ENCODE results near the gene MORC2. TPM values are rescaled to one million over a fixed set of nuclear protein-coding genes. Genes with fewer than 3 reads are reported as not detected.

The MORC2 gene
- total RNA-seq, 1 experiment from 2014 or later, result 36.1 TPM

DNA sequence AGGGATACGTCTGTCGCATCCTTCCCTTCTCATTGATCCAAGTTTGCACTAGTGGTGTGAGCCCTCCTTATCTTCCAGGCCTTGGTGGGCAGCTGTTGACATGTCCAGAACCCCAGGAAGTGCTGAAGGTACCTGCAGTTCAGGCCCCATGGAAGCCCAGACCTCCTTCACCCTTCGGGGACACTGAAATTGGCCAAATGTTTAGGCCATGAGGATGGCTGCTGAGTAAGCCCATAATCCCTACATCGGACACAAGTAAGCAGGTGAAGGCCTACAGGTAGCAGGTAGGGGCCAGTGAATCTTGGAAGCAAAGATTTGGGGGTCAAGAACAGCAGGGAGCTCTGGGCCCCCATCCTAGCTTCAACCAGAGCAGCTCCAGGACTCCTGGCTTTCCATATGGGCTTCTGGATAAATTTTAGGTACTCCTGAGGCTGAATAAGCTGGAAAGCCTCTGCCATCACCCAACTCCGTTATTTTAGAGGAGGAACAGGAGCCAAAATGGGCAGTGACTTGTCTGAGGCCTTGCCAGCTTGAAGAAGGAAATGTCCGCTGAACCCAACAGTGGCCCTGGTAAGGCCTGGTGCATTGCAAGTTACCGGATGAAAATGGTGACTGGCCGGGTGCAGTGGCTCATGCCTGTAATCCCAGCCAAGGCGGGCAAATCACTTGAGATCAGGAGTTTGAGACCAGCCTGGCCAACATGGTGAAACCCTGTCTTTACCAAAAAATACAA, 45.2 kb downstream of the MORC2 start:
- intact Hi-C loops (cut with micrococcal nuclease), result no loop called here
- BruUV-seq (replicated peaks), result no TSS peak
- no peak for DNase-seq (ENCODE audit: unreplicated experiment)
- TF ChIP-seq, protein P1, sequence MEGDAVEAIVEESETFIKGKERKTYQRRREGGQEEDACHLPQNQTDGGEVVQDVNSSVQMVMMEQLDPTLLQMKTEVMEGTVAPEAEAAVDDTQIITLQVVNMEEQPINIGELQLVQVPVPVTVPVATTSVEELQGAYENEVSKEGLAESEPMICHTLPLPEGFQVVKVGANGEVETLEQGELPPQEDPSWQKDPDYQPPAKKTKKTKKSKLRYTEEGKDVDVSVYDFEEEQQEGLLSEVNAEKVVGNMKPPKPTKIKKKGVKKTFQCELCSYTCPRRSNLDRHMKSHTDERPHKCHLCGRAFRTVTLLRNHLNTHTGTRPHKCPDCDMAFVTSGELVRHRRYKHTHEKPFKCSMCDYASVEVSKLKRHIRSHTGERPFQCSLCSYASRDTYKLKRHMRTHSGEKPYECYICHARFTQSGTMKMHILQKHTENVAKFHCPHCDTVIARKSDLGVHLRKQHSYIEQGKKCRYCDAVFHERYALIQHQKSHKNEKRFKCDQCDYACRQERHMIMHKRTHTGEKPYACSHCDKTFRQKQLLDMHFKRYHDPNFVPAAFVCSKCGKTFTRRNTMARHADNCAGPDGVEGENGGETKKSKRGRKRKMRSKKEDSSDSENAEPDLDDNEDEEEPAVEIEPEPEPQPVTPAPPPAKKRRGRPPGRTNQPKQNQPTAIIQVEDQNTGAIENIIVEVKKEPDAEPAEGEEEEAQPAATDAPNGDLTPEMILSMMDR (IDR thresholded peaks at IDR 0.05; ENCODE audit: unreplicated experiment), result no peak
- no peaks in the 10 kb centered on the region for H3K9me3 Mint-ChIP-seq (ENCODE audit: unreplicated experiment)
- no peak overlapping the region for H3K27ac Mint-ChIP-seq (ENCODE audit: low read depth, unreplicated experiment)
- ChIA-PET CTCF (interaction anchor here (0.6 to 11.3 kb wide), 4 partner anchors 160 to 291 kb away, joined by 3 to 167 read pairs (median 3); no protein-coding TSS in a partner anchor), POLR2A (interaction anchor here (0.6 to 1.2 kb wide), 2 partner anchors 11 to 473 kb away, joined by 3 to 6 read pairs; no protein-coding TSS in a partner anchor)
- no peak overlapping the region for H3K4me3 Mint-ChIP-seq (ENCODE audit: unreplicated experiment)
- peaks cover 35% of the 10 kb centered on the region for H3K36me3 Mint-ChIP-seq (ENCODE audit: insufficient read depth, unreplicated experiment)
- H3K27me3 Mint-ChIP-seq (ENCODE audit: insufficient read depth, unreplicated experiment), result no peaks in the 10 kb centered on the region
- H3K4me1 Mint-ChIP-seq (ENCODE audit: insufficient read depth, unreplicated experiment), result no peaks in the 10 kb centered on the region

DNA sequence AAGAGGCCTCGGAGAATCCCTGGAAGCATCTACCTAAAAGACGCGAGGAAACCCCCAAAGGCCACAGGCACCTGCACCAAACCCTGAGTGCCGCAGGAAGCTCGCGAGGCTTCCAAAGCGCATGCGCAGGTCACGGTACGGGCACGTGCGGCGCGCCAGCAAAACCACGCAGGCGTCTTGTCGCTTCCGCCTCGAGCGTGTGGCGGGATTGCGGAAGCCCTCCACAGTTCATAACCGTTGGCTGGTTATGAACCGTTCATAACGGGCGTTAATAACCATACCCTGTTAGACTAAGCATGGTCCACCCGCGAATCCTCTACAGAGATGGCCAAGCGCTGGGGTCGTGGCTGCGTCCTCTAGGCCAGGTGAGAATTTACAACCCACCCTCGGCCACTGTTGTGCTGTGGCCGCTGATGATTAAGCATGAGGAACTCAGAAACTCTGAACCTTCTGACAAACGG, 46.4 kb downstream of the MORC2 start:
- DNase-seq (ENCODE audit: unreplicated experiment), result no peak
- ChIA-PET CTCF (interaction anchor here (1.2 to 11.3 kb wide), 3 partner anchors 10 to 159 kb away, joined by 3 to 167 read pairs (median 3); no protein-coding TSS in a partner anchor), POLR2A (interaction anchor here (0.9 to 3.5 kb wide), 2 partner anchors 117 to 159 kb away, joined by 3 to 27 read pairs; no protein-coding TSS in a partner anchor)
- peaks cover 26% of the 10 kb centered on the region for H3K36me3 Mint-ChIP-seq (ENCODE audit: insufficient read depth, unreplicated experiment)
- no TSS peak for BruUV-seq (replicated peaks)
- no peaks in the 10 kb centered on the region for H3K4me1 Mint-ChIP-seq (ENCODE audit: insufficient read depth, unreplicated experiment)
- H3K4me3 Mint-ChIP-seq (ENCODE audit: unreplicated experiment), result no peak overlapping the region
- H3K9me3 Mint-ChIP-seq (ENCODE audit: unreplicated experiment), result no peaks in the 10 kb centered on the region
- TF ChIP-seq, protein P1 (IDR thresholded peaks at IDR 0.05; ENCODE audit: unreplicated experiment), result no peak
- intact Hi-C loops (cut with micrococcal nuclease), result no loop called here
- H3K27ac Mint-ChIP-seq (ENCODE audit: low read depth, unreplicated experiment), result no peak overlapping the region
- H3K27me3 Mint-ChIP-seq (ENCODE audit: insufficient read depth, unreplicated experiment), result no peaks in the 10 kb centered on the region

DNA sequence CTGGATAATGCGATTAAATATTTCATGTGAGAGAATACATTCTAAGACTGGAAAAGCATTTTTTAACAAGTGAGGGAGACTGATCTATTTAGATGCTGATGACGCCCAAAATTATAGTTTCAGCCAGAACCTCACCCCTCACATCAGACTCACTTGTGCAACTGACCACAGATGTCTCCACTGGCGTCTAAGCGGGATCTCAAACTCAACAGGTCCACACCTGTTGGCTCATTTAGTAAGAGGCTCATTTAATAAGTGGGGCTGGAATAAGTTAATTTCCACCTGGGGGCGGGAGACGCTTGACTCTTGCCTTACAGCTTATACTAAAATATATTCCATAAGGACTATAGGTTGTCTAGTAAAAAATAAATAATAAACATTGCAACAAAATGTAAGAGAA, 47.5 kb downstream of the MORC2 start:
- H3K27me3 Mint-ChIP-seq (ENCODE audit: insufficient read depth, unreplicated experiment), result no peaks in the 10 kb centered on the region
- peak; percentile 50 for DNase-seq (ENCODE audit: unreplicated experiment)
- H3K4me3 Mint-ChIP-seq (ENCODE audit: unreplicated experiment), result no peak overlapping the region
- H3K36me3 Mint-ChIP-seq (ENCODE audit: insufficient read depth, unreplicated experiment), result peaks cover 17% of the 10 kb centered on the region
- ChIA-PET CTCF (interaction anchor here (0.6 to 11.3 kb wide), 22 partner anchors 11 to 338 kb away, joined by 3 to 167 read pairs (median 5); no protein-coding TSS in a partner anchor), POLR2A (interaction anchor here (0.9 to 3.5 kb wide), 4 partner anchors 10 to 158 kb away, joined by 3 to 27 read pairs (median 4); no protein-coding TSS in a partner anchor)
- H3K9me3 Mint-ChIP-seq (ENCODE audit: unreplicated experiment), result peaks cover 7% of the 10 kb centered on the region
- intact Hi-C loops (cut with micrococcal nuclease), result loop anchor here (2.0 kb wide), 1 partner anchor 286 kb away; the partner anchor contains the start of gene SLC35E4
- H3K27ac Mint-ChIP-seq (ENCODE audit: low read depth, unreplicated experiment), result no peak overlapping the region
- TSS peak; percentile 9 for BruUV-seq (replicated peaks)
- TF ChIP-seq, protein P1 (IDR thresholded peaks at IDR 0.05; ENCODE audit: unreplicated experiment), result no peak
- no peaks in the 10 kb centered on the region for H3K4me1 Mint-ChIP-seq (ENCODE audit: insufficient read depth, unreplicated experiment)

DNA sequence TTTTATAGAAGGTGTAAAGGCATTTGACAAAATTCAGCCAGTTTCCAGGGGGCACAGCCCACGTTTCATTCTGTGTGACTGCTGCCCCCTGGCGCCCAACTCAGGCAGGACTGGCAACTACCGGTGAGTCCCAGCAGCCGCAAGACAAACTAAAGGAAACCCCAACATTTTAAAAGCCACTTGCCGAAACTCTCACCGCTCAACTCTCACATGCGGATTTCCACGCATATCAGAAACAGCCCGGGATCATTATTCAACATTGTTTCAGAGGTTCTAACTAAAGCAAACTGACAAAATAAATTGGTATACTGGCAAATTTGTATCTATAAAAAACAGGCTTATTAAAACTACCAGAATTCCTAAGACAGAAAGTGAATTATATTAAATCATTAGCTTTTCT, 48.2 kb downstream of the MORC2 start:
- Mint-ChIP-seq H3K36me3 (ENCODE audit: insufficient read depth, unreplicated experiment) (peaks cover 11% of the 10 kb centered on the region), H3K9me3 (ENCODE audit: unreplicated experiment) (peaks cover 8% of the 10 kb centered on the region), H3K27ac (ENCODE audit: low read depth, unreplicated experiment) (no peak overlapping the region), H3K4me1 (ENCODE audit: insufficient read depth, unreplicated experiment) (no peaks in the 10 kb centered on the region), H3K27me3 (ENCODE audit: insufficient read depth, unreplicated experiment) (no peaks in the 10 kb centered on the region), H3K4me3 (ENCODE audit: unreplicated experiment) (no peak overlapping the region)
- POLR2A ChIA-PET, result interaction anchor here (0.5 to 3.5 kb wide), 5 partner anchors 9 to 157 kb away, joined by 3 to 27 read pairs (median 3); no protein-coding TSS in a partner anchor
- BruUV-seq (replicated peaks), result no TSS peak
- CTCF ChIA-PET, result interaction anchor here (0.6 to 11.3 kb wide), 59 partner anchors 9 to 730 kb away, joined by 3 to 167 read pairs (median 4); no protein-coding TSS in a partner anchor
- intact Hi-C loops (cut with micrococcal nuclease), result loop anchor here (1.0 to 2.0 kb wide), 2 partner anchors 157 to 286 kb away; partner anchors contain the start of gene SLC35E4
- TF ChIP-seq, protein P1 (IDR thresholded peaks at IDR 0.05; ENCODE audit: unreplicated experiment), result peak; percentile 86
- DNase-seq (ENCODE audit: unreplicated experiment), result peak; percentile 72
